OCI-LY3 (cell line): Measurements from ENCODE around the gene NAV2.

Experiments
- EZH2phosphoT487 ChIP-seq: fragments of 200-600 bp; shearing (Covaris generic); IDR thresholded peaks from 2 replicates; pipeline ENCODE4 v1.6.1; 2018; ENCODE audit warnings: antibody characterized with exemption, mixed run types, low read depth
- TF ChIP-seq, protein P1 (sequence below): fragments of 200-600, 300-600 bp; sonication (generic); IDR thresholded peaks from 2 replicates; pipeline ENCODE4 v1.5.1; 2014; ENCODE audit warnings: antibody characterized with exemption, low read length, low read depth

- TF ChIP-seq, protein P1, sequence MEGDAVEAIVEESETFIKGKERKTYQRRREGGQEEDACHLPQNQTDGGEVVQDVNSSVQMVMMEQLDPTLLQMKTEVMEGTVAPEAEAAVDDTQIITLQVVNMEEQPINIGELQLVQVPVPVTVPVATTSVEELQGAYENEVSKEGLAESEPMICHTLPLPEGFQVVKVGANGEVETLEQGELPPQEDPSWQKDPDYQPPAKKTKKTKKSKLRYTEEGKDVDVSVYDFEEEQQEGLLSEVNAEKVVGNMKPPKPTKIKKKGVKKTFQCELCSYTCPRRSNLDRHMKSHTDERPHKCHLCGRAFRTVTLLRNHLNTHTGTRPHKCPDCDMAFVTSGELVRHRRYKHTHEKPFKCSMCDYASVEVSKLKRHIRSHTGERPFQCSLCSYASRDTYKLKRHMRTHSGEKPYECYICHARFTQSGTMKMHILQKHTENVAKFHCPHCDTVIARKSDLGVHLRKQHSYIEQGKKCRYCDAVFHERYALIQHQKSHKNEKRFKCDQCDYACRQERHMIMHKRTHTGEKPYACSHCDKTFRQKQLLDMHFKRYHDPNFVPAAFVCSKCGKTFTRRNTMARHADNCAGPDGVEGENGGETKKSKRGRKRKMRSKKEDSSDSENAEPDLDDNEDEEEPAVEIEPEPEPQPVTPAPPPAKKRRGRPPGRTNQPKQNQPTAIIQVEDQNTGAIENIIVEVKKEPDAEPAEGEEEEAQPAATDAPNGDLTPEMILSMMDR, result no peak
- TF ChIP-seq EZH2phosphoT487, result no peak
Measured at GRCh38 chr11:20005747-20006146, 293.1 kb downstream of the NAV2 start.
